ENCODE results near the gene EXOSC10. TPM values are rescaled to one million over a fixed set of nuclear protein-coding genes. Genes with fewer than 3 reads are reported as not detected.
"Not testable (repeated sequence)": the region's sequence is repeated elsewhere in the genome, so short reads cannot be mapped to it uniquely, and the experiment has no call there.

EXOSC10 gene
- total RNA-seq, 1 donor from 2014 or later = 62.6 TPM

DNA sequence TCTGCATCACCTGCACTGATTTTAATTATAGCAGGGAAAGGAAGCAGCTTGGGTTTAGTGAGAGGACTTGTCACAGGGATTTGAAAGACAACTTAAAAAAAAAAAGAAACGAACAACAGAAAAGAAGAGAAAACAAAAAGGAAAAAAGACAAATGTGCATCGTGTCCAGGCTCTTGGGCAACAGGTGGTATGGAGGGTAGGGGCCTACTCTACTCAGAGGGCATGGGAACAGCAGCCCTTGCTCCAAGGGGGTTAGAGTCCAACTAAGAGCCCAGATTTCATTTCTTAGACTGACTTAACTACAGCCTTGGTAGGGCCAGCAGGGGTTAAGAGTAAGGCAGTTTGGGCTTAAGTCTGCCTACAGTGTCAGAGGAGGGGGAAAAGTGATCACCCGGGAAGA, 15.3 kb upstream of the EXOSC10 start:
- Histone ChIP-seq H3K27me3 (no peaks in the 10 kb centered on the region), H3K9me3 (no peaks in the 10 kb centered on the region), H3K4me3 (no peak overlapping the region), H3K27ac (no peak overlapping the region), H3K36me3 (peaks cover 0 to 56% of the 10 kb centered on the region in 2 donors), H3K4me1 (no peaks in the 10 kb centered on the region)
- DNase-seq (ENCODE audit: extremely low spot score in 2 of 2) = no peak
- intact Hi-C loops (cut with DNase I) = no loop called here
- TF ChIP-seq, protein P1, sequence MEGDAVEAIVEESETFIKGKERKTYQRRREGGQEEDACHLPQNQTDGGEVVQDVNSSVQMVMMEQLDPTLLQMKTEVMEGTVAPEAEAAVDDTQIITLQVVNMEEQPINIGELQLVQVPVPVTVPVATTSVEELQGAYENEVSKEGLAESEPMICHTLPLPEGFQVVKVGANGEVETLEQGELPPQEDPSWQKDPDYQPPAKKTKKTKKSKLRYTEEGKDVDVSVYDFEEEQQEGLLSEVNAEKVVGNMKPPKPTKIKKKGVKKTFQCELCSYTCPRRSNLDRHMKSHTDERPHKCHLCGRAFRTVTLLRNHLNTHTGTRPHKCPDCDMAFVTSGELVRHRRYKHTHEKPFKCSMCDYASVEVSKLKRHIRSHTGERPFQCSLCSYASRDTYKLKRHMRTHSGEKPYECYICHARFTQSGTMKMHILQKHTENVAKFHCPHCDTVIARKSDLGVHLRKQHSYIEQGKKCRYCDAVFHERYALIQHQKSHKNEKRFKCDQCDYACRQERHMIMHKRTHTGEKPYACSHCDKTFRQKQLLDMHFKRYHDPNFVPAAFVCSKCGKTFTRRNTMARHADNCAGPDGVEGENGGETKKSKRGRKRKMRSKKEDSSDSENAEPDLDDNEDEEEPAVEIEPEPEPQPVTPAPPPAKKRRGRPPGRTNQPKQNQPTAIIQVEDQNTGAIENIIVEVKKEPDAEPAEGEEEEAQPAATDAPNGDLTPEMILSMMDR (IDR thresholded peaks at IDR 0.05) = no peak
- TF ChIP-seq POLR2A (IDR thresholded peaks at IDR 0.05) (no peak), POLR2AphosphoS5 (IDR thresholded peaks at IDR 0.05; ENCODE audit: insufficient read depth in 1 of 2, low read depth in 1 of 2) (no peak)

DNA sequence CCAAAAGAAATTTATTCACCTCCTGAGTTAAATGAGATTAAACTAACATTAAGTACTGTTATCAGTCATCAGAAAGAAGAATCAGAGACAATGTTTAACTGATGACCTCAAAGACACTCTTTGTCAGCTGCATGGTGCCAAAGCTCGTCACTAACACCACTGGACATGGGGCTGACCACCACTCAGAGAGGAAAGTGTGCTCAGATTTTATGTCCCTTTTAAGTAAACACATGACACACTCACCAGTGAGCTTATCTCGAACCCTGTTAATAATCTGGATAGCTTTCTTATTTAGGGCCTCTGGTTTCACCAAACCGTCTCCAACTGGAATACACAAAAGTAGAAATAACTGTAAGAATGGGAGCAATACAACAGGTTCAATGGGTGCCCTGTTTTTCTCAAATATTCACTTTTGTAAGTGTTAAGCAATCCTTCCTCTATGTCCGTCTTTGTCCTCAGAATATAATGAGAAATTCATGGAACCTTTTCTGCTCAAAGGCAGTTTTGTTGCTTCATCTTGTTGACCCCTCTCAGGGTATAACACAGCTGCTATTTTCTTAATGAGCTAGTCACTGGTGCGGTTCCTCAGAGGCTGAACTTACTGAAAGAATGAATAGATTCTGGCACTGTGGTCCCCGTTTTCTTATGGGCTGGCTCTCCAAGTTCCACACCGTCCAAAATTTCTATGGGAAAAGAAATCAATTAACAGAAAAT, 9.5 kb upstream of the EXOSC10 start:
- no peak for DNase-seq (ENCODE audit: extremely low spot score in 2 of 2)
- intact Hi-C loops (cut with DNase I) = no loop called here
- H3K27me3 ChIP-seq = no peaks in the 10 kb centered on the region
- no peak overlapping the region for H3K27ac ChIP-seq
- no peak for TF ChIP-seq POLR2A (IDR thresholded peaks at IDR 0.05)
- TF ChIP-seq POLR2AphosphoS5 (IDR thresholded peaks at IDR 0.05; ENCODE audit: insufficient read depth in 1 of 2, low read depth in 1 of 2) = no peak
- TF ChIP-seq, protein P1 (IDR thresholded peaks at IDR 0.05) = no peak
- H3K4me3 ChIP-seq = no peak overlapping the region
- no peaks in the 10 kb centered on the region for H3K9me3 ChIP-seq
- H3K36me3 ChIP-seq = peaks cover 0 to 57% of the 10 kb centered on the region in 2 donors
- H3K4me1 ChIP-seq = no peaks in the 10 kb centered on the region

DNA sequence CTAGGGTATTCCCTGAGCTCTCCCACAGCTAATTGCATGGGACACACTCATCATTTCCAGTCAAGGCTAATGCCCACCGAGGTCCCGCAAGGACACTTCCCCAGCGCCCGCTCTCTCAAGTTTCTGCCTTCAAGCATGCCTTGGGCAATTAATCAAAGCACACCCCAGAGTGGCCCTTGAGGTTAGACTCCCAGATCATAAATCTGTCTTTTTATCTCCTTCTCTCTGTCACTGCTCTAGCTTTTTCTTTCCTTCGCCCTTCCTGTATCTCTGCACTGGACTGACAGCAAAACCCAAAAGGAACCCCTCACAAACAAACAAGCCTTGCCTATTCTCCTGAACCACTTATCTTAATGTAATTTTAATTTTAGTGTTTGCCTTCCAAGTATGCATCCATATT, 7.9 kb upstream of the EXOSC10 start:
- DNase-seq (ENCODE audit: extremely low spot score in 2 of 2) = no peak
- intact Hi-C loops (cut with DNase I) = no loop called here
- H3K36me3 ChIP-seq = peaks cover 0 to 41% of the 10 kb centered on the region in 2 donors

DNA sequence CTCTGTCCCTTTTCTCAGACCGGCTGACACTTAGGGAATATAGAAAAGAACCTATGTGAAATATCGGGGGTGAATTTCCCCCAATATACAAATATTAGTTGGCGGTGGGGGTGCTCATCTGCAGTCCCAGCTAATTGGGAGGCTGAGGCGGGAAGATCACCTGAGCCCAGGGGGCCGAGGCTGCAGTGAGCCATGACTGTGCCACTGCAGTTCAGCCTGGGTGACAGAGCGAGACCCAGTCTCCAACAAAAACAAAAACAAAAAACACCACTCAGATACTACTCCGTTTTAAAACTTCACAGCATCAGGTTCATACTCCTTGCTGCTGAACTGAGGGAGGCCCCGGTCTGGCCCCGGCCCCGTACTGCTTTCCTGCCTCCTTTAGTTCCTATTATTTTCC, 5.9 kb upstream of the EXOSC10 start:
- DNase-seq (ENCODE audit: extremely low spot score in 2 of 2) = no peak
- no peaks in the 10 kb centered on the region for H3K27me3 ChIP-seq
- peaks cover 0 to 36% of the 10 kb centered on the region in 2 donors for H3K36me3 ChIP-seq
- no peaks in the 10 kb centered on the region for H3K9me3 ChIP-seq
- intact Hi-C loops (cut with DNase I) = no loop called here
- H3K4me1 ChIP-seq = no peaks in the 10 kb centered on the region
- TF ChIP-seq POLR2A (IDR thresholded peaks at IDR 0.05) (no peak), POLR2AphosphoS5 (IDR thresholded peaks at IDR 0.05; ENCODE audit: insufficient read depth in 1 of 2, low read depth in 1 of 2) (no peak)
- TF ChIP-seq, protein P1 (IDR thresholded peaks at IDR 0.05) = no peak
- H3K4me3 ChIP-seq = no peak overlapping the region
- no peak overlapping the region for H3K27ac ChIP-seq

More for the DNA sequence above, 7.9 kb upstream of the EXOSC10 start:
- Histone ChIP-seq H3K27ac (no peak overlapping the region), H3K9me3 (no peaks in the 10 kb centered on the region), H3K4me1 (no peaks in the 10 kb centered on the region), H3K27me3 (no peaks in the 10 kb centered on the region), H3K4me3 (no peak overlapping the region)
- TF ChIP-seq, protein P1 (IDR thresholded peaks at IDR 0.05) = no peak
- TF ChIP-seq POLR2AphosphoS5 (IDR thresholded peaks at IDR 0.05; ENCODE audit: insufficient read depth in 1 of 2, low read depth in 1 of 2) = no peak
- no peak for TF ChIP-seq POLR2A (IDR thresholded peaks at IDR 0.05)

DNA sequence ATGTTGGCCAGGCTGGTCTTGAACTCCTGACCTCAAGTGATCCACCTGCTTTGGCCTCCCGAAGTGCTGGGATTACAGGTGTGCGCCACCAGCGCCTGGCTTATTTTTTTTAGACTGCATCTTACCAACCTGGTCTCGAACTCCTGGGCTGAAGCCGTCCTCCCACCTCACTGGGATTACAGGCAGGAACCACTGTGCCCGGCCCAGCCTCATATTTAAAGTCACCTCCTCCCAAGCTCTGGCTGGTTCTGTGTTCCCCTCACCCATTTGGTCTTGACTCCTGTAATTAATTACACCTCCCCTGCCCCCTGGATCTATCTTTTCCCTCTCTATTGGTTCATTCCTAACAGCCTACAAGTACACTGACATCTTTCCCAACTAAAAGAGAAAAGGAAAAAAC, 1.7 kb upstream of the EXOSC10 start:
- Histone ChIP-seq H3K9me3 (no peaks in the 10 kb centered on the region), H3K27me3 (no peaks in the 10 kb centered on the region), H3K4me1 (peaks cover 23% of the 10 kb centered on the region), H3K4me3 (no peak overlapping the region), H3K36me3 (peaks cover 0 to 16% of the 10 kb centered on the region in 2 donors), H3K27ac (no peak overlapping the region)
- no peak for TF ChIP-seq POLR2AphosphoS5 (IDR thresholded peaks at IDR 0.05; ENCODE audit: insufficient read depth in 1 of 2, low read depth in 1 of 2)
- TF ChIP-seq, protein P1 (IDR thresholded peaks at IDR 0.05) = no peak
- no peak for TF ChIP-seq POLR2A (IDR thresholded peaks at IDR 0.05)
- no peak for DNase-seq (ENCODE audit: extremely low spot score in 2 of 2)
- intact Hi-C loops (cut with DNase I) = no loop called here

DNA sequence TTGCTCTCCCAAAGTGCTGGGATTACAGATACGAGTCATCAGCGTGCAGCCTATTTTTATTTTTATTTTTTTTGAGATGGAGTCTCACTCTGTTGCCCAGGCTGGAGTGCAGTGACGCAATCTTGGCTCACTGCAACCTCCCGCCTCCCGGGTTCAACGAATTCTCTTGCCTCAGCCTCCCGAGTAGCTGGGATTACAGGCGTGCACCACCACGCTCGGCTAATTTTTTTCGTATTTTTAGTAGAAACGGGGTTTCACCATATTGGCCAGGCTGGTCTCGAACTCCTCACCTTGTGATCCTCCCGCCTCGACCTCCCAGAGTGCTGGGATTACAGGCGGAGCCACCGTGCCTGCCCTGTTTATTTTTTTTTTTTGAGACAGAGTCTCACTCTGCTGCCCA, 1.1 kb upstream of the EXOSC10 start:
- H3K27ac ChIP-seq; H3K27me3 ChIP-seq; DNase-seq (ENCODE audit: extremely low spot score in 2 of 2); H3K4me3 ChIP-seq; H3K9me3 ChIP-seq; intact Hi-C loops (cut with DNase I): not testable (repeated sequence)
- Histone ChIP-seq H3K4me1 (peaks cover 23% of the 10 kb centered on the region), H3K36me3 (peaks cover 0 to 16% of the 10 kb centered on the region in 2 donors)
